DMS153 treated with DMSO at 0.1 percent for 48 hours (cell line): Measurements from ENCODE around the gene MTF2.

Experiments
- DNase-seq: peaks from one replicate; lab custom pipeline; 2025; ENCODE audit not compliant: unreplicated experiment; lab: John Stamatoyannopoulos, UW

Gene MTF2

DNA sequence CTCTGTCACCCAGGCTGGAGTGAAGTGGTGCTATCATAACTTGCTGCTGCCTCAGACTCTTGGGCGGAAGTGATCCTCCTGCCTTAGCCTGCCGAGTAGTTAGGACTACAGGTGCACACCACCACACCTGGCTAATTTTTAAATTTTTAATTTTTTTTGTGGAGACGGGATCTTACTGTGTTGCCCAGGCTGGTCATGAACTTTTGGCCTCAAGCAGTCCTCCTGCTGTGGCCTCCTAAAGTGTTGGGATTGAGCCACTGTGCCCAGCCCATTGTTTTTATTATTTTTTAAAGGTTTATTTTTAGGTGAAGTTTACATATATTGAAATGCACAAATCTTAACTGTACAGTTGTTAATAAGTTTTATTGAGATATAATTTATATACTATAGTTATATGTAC lies 3.2 kb downstream of the MTF2 start:
- DNase-seq: no peak

DNA sequence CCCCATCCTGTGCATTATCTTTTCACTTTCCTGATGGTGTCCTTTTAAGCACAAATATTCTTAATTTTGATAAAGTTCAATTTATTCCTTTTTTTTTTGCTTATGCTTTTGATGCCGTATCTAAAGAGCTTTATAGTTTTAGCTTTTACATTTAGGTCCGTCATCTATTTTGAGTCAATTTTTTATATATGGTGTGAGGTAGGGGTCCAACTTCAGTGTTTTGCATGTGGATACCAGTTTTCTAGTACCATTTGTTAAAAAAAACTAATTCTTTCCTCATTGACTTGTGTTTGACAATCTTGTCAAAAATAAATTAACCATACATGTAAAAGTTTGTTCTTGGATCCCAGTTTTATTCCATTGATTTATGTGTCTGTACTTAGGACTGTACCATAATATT lies 4.9 kb downstream of the MTF2 start:
- DNase-seq: no peak

DNA sequence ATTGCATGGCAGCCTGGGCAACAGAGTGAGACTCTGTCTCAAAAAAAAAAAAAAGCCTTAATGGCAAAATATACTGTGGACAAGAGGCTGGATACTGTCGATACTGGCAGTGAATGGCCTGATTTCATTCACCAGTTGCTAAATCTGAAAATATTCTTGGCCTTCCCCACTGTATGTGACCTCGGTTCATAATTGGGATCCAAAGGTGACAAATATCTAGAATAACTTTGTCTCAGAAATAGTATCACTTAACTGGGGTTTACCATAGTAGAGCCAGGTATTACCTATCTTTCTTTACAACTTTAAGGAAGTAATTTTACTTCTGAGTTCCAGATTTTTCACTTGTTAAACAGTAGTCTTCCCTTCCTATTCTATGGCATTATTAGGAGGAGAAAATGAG lies 8.4 kb downstream of the MTF2 start:
- no peak for DNase-seq

DNA sequence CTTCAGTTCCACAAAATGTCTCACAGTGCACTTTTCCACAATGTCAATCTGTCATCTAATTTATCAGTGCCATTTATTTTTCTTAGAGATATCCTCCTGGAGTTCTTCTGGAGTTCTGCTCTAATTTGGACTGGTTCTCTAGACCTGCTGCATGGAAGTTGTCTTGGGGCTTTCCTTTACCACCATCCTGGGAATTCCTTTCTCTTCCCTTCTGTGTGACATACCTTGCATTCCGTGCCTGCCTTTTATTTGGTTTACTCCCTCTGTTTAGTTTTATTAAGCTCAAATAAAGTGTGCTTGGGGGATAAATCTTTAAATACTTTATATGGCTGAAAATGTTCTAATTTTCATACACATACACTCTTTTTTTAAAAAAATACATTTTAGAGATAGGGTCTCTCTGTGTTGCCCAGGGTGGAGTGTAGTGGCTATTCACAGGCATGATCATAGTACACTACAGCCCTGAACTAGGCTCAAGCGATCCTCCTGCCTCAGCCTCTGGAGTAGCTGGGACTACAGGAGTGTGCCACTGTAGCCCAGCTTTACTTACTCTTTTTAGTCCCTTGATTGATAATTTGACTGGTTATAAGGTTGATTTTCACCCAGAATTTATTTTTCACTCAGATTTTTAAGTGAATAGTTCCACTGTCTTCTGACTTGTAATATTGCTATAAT lies 14.4 kb downstream of the MTF2 start:
- no peak for DNase-seq

DNA sequence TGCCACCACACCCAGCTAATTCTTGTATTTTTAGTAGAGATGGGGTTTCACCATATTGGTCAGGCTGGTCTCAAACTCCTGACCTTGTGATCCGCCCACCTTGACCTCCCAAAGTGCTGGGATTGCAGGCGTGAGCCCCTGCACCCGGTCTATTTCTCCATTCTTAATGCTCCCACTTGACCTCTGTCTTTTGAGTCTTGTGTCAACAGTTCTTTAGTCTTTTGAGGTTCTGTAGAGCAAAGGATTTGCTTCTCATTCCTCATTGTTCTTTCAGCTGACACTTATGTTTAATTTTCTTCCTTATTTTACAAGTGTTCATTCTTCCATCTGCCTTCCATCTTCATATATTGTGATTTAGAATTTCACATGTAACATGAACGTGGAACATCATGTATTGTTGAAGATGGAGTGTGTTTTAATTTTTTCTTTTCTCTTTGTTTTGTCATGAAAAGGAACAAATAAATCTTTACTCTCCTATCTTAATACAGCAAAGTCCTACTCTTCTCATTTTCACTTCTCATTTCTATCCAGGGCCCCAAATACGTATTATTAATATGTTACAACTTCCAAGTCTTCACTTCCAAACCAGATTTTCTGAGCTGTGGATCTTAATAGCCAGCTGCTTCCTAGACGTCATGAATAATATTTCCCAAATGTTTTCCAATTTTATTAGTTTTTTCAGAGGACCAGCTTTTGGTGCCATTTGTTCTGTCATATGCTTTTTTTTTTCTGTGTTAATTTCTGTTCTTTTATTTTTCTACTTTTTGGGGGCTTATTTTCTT lies 16.9 kb downstream of the MTF2 start:
- no peak for DNase-seq

DNA sequence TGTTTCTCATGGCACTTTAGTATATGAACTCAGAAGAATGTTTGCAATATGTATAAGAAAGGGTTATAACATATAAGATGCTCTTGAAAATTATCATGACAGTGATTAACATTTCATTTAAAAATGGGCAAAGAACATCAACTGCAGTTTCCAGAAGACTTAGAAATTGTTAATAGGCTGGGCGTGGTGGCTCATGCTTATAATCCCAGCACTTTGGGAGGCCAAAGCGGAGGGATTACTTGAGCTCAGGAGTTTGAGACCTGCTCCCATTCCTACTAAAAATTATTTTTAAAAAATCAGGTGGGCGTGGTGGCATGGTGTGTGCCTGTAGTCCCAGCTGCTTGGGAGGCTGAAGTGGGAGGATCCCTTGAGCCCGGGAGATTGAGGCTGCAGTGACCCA lies 23.1 kb downstream of the MTF2 start:
- no peak for DNase-seq

DNA sequence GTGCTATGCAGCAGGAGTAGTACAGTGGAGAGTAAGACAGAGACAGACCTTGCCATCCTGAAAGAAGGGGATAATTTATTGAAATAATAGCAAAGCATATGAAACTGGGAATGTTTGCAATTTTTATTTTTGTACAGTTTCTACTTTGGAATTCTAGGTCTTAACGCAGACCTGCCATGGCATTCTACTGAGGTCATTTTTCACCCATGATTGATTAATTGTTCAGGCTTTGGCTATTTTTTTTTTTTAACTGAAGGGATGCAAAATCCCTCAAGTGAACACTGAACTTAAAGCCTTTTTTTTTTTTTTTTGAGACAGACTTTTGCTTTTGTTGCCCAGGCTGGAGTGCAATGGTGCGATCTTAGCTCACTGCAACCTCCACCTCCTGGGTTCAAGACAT lies 27.1 kb downstream of the MTF2 start:
- no peak for DNase-seq

DNA sequence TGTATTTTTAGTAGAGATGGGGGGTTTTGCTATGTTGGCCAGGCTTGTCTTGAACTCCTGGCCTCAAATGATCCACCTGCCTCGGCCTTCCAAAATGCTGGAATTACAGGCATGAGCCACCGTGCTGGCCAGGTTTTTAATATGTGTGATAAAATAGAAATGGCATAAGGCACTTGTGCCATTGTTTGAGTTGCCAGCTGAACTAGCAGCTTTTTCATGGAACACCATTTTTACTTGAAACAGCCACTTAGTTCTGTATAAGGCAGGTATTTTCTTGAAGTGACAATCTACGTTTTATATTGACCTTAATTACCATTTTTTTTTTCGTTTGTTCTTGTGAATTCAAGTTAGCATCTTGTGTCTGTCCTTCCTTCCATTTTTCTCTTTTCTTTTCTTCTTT lies 28.3 kb downstream of the MTF2 start:
- DNase-seq: no peak

DNA sequence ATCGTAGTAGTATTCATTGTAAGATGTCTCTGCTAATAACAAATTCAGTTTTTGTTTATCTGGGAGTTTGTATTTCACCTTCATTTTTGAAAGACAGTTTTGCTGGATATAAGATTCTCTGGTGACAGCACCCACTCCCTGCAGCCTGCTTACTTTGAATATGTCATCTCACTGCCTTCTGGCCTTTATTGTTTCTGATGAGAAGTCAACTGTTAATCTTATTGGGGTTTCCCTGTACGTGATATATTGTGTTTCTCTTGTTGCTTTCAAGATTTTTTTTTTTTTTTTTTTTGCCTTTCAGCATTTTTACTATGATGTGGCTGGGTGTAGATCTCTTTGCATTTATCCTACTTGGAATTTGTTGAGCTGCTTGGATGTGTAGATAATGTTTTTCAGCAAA lies 29.3 kb downstream of the MTF2 start:
- DNase-seq: no peak

DNA sequence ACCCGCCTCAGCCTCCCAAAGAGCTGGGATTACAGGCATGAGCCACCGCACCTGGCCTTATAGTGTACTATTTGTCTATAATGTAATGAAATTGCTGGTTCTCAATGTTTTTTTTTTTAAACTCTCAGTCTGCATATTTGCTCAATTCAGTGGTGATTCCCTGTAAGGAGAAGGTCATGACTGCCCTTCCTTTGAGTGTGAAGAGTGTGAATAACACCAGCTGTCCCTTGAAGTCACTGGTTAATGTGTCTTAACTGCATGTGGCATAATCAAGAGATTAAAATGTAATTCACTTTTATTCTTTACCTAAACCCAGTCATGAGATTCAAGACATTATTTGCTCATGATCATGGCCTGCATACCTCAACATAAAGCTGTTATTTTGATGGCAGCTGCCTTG lies 30.5 kb downstream of the MTF2 start:
- no peak for DNase-seq

DNA sequence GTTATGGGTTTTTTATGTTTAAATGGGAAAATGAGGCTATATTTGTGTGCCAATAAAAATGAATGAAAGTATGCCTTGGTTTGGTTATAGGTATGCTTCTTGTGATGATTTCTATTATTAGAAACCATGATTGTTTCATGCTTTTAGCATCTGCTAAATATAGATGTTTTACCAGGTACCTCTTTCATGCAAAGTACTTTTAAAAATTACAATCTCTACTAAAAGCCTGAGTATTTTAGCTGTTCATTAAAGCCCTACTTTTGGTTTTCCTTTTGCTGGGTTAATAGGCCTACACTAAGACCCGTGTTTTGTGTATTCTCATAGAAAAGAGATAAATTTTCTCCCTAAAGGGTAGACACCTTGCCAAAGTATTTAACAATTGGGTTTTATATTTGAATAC lies 32.0 kb downstream of the MTF2 start:
- no peak for DNase-seq

DNA sequence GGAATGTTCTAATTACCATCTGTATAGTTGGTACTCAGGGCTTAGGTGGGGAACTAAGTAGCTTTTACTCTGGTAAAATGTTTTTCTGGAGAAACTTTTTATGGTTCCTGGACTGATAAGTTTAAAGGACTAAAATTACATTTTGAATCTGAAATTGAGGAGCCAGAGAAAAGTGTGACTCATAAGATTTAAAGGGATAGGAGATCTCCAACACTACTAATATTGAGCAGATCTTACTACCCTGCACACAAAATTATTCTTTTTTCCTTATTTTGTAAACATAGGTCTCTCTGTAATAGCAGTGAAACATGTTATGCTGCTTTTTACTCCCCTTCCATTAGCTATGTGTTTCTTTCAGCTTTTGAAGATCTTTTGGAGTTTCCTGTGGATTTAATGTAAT lies 32.5 kb downstream of the MTF2 start:
- no peak for DNase-seq

DNA sequence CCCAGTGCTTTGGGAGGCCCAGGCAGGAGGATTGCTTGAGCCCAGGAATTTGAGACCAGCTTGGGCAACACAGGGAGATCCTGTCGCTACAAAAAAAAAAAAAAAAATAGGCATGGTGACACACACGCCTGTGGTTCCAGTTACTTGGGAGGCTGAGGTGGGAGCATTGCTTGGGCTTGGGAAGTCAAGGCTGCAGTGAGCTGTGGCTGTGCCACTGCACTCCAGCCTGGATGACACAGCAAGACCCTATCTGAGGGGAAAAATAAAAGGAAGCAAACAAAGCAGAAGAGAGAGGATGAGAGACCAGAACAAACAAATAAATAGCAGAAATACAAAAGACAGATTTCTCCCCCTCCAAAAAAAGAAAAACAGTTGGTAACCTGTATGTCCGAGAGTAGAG lies 34.0 kb downstream of the MTF2 start:
- DNase-seq: no peak

DNA sequence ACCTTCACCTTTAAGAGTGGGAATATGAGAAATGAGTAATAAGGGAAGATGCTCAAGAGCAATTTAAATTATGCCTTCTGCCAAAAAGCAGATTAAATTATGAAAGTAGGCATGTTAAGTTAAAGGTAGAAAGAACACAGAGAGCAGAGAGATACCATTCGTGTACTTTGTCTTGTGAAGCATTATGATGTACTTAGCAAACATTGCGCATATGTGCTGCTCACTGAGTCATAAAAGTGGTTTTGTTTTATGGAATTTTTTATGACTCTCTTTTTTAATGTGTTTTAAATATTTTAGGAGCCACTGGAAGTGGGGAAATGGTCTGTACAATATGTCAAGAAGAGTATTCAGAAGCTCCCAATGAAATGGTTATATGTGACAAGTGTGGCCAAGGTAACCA lies 35.3 kb downstream of the MTF2 start:
- DNase-seq: no peak

DNA sequence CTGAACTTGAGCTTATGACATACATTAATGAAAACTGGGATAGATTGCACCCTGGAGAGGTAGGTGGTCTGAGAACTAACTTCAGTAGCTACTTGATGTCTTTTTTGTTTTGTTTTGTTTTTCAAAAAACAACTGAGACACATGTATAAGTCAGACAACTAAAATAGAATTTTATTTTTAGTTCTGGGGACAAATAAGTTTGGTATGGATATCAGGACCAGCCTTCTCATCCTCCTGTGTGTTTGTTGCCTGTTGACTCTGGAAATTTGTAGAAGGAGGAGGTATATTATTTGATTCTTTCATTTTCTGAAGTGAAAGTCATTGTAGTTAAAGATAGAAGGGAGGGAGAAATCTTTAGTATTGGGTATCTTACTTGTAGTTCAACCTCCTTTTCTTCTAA lies 41.5 kb downstream of the MTF2 start:
- DNase-seq: no peak

DNA sequence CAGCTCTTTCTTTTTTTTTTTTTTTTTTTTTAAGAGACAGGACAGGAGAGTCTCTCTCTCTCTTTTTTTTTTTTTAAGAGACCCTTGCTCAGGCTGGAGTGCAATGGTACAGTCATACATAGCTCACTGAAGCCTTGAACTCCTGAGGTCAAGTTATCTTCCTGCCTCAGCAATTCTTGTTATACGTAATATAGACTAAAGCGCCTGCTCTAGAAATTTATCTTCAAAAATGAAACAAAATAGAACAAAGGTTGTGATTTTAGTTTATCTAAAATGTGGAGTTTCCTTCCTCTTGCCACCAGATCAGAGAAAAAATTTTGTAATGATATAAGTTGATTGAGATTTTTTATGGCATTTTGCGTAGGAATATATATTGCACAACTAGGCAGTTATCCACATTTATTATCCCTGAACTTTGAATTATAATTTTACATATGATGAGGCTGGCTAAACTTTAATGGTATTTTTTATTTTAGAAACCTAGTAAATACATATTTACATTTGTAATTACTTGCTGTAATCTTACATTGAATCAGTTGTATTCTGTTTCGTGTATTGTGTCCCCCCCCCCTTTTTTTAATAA lies 44.2 kb downstream of the MTF2 start:
- DNase-seq: no peak

DNA sequence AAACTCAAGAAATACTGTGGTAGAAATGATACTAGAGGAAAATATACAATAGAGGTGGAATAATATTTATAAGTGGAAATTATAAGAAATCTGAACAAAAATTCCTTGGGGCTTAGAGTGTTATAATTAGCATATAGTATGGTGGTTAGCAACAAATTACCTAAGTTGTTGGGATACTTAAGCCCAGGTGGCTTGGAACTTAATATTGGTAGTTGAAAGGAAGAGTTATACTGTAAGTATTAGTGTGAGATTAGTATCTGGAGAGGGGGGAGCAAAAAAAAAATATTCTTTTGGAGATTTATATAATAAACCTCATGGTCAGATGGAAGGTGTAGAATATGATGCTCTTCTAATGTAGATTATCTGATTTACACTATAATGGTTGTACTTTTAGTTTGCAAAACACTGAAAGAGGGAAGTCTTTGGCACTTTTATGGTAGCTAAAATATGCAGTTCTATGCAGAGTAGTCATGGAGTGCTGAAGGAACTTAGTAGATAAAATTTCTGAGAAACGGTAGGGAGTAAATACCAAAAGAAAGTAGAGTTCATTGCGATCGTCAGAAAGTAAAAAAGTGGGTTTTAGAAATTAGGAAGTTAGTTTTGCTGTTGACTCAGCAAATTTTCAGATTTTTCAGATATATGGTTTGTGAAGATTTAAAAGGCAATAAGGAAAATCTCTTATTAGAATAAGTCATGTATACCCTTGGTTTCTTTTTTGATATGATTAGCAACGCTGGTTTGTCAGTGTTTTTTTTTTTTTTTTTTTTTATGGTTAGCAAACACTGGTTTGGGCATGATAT lies 45.7 kb downstream of the MTF2 start:
- no peak for DNase-seq

DNA sequence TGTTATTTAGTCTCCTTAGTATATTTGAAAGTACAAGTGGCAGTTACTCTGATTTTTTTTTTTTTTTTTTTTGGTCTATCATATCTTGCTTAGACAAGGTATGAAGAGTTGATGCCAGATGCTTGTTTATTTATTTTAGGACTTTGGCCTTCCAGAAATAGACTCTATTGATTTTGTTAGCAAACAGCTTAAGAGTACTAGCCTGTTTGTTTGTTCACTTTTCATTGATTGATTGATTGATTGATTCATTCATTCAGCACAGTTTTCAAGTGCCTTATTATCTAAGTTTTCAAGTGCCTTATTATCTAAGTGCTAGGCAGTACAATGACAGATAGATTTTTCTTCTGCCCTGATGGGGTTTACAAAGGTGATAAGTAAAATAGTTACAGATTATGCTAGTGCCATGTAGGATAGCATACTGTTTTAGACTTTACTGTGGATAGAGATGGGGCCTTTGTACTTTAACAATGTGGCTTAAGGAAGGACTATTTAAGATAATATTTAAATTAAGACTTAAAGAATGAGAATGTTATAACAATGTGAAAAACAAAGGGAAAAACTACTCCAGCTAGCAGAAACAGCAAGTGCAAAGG lies 50.5 kb downstream of the MTF2 start:
- no peak for DNase-seq

DNA sequence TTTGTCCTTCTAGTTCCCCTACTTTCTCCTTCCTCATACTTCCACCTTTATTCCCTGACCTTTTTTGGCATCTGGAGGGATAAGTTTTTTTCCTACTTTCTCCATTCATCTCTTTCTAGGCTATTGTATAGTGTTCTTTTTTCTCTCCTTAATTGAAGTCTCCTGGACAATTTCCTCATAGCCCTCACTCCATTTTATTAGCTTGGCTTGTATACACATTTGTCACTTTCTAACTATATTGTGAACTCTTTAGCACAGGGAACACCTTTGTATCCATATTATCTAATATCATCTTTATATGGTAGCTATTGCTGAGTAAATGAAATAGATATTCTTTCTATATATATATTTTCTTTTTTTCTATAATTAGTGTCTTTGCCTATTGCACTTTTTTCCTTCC lies 53.6 kb downstream of the MTF2 start:
- DNase-seq: no peak

DNA sequence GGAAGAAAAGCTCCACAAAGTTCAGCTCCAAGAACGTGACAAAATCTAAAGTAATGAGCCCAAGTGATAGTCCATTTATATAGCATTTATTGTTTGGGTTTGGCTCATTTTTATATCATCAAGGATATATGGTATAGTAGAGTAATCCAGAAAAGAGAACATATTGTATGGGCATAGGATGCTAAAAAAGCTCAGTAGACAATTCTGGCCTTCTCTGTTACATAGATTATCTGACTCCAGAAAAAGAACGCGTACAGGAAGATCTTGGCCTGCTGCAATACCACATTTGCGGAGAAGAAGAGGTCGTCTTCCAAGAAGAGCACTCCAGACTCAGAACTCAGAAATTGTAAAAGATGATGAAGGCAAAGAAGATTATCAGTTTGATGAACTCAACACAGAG lies 57.4 kb downstream of the MTF2 start:
- no peak for DNase-seq

DNA sequence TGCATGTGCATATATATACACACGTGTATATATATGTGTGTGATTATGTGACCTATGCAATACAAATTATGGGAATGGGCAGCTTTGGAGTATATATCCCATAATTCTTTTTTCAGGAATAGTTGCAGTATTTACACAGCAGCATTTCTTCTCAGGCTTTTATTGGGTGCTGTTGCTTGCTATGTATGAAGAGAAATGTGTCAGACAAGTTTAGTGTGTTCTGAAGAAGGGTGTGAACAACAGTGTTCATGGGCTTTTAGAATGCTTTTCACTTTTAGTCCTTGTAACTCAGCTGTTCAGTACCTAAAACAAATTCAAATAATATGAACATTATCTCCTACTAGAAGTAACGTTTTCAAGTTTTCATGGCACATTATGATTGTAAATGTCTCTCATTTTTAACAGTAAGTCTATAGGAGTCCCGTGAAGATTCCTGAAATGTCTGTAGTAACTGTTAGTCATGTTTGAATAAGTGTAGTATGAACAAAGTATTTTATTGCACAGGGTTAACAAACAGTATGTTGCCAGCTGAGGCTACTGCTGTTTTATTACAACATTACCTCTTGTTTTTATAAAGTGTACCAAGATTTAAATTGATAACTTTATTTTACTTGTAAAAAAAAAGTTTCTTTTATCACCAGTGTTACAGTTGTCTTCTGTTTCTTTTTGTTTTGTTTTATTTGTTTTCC lies 58.7 kb downstream of the MTF2 start:
- DNase-seq: no peak
